GM18951 (cell line): Measurements from ENCODE around the gene SBK1.

ENCODE experiments used
- POLR2A ChIP-seq: IDR thresholded peaks from 4 replicates; pipeline ENCODE4 v1.6.1; 2011; ENCODE audit warnings: mild to moderate bottlenecking; ENCODE audit not compliant: insufficient read length, insufficient read depth; ENCODE audit errors: extremely low read depth
- in situ Hi-C: fragments of 300-500 bp; cut with MboI; formaldehyde crosslinking; loops from one replicate; pipeline ENCODE4 v1.12.0; 2022; ENCODE audit warnings: low sequenced_read_pairs, mixed read lengths, inconsistent platforms; ENCODE audit not compliant: unreplicated experiment

SBK1 gene

DNA sequence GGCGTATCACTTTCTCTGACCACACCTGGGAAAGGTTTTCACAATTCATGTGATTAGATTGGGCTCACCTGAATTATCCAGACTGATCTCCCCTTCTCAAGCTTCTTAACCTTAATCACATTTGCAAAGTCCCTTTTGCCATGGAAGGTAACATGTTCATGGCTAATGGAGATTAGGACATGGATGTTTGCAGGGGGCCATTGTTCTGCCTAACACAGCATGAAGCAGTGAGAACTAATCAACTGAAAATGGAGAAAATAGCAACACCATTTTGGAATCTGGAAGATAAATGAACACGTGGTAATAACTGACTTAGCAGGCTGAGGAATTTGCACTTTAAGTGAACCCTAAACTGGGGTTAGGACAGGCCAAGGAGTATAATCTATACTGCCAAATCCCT is 25.0 kb upstream of the SBK1 start:
- no peak for TF ChIP-seq POLR2A
- in situ Hi-C loops = no loop called here

DNA sequence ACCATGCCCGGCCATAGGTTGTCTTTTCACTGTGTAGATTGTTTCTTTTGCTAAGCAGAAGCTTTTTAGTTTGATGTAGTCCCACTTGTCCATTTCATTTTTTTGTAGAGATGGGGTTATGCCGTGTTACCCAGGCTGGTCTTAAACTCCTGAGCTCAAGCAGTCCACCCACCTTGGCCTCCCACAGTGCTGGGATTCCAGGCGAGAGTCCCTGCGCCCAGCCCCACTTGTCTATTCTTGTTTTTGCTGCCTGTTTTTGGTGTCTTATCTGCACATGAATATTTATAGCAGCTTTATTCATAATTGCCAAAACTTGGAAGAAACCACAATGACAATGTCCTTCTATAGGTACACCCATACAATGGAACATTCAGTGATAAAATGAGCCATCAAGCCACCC is 18.8 kb upstream of the SBK1 start:
- in situ Hi-C loops = no loop called here
- TF ChIP-seq POLR2A = no peak

DNA sequence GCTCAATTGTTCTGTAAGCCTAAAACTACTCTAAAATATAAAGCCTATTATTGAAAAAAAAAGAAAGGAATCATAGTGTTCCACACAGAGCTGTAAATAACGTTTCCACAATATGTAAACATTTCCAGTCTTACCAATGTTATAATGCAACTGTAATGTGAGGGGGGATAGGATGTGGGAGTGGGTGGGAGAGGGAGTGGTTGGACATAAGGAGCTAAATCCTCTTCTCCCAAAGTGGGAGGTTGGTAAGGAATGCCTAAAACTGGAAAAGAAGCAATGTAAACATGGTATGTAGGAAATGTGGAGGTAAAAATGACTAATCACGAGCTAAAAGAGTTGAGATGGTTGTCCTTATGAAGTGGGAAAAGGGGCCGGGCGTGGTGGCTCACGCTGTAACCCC is 17.6 kb upstream of the SBK1 start:
- in situ Hi-C loops = no loop called here
- TF ChIP-seq POLR2A = no peak

DNA sequence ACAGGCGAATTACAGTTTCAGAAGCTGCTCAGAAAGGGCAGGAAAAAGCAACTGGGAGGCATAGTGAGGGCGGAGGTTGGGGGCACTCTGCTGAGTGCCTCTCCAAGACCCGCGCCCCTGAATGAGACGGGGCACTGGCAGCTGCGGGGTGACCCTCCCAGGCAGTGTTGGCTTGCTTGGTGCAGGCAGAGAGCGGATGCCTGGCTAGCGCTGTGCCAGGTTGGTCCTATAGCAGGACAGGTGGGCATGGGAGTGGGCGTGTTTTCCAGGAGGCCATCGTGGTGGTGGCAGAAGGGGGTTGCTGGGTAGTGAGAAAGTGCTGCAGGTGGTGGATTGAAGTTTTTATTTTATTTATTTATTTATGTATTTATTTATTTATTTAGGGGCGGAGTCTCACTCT is 16.0 kb upstream of the SBK1 start:
- in situ Hi-C loops = no loop called here
- no peak for TF ChIP-seq POLR2A

DNA sequence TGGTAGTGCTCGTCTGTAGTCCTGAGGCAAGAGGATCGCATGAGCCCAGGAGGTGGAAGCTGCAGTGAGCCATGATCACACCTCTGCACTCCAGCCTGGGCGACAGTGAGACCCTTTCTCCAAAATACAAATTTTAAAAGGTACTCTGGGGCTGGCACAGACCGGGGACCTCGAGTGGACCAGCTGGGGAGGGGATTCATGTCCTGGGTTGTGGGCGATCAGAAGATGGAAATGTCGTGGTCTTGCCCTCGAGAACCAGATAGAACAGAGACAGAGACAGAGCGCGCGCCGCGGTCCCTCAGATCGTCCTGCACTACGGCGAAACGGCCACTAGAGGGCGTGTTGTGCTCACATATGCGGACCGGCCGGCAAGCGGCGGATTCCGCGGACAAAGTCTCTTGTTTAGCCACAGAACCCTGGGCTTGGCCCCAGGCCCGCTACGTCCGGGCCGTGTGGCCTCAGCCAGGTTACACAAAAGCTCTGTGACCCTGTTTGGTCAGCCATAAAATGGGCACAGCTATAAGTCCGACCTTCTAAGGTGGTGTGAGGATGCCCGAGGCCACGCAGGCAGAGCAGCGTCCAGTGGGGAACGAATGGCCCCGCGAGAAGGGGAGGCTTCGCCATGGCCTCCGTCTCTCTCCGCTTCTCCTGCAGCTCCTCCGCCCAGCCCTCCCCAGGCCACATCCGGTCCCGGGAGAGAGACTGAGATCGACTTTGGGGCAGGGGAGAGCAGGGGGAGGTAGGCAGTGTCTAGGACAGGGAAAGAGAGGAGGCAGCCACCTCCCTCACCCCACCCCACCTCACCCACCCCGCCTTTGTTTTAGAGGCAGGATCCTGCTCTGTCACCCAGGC is 14.6 kb upstream of the SBK1 start:
- in situ Hi-C loops = no loop called here
- no peak for TF ChIP-seq POLR2A

DNA sequence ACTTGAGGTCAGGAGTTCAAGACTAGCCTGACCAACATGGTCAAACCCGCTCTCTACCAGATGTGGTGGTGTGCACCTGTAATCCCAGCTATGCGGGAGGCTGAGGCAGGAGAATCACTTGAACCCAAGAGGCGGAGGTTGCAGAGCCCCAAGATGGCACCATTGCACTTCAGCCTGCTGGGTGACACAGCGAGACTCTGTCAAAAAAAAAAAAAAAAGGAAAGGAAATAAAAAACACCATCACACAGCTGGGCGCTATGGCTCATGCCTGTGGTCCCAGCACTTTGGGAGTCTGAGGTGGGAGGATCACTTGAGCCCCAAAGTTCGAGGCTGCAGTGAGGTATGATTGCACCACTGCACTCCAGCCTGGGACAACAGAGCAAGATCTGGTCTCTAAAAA is 13.3 kb upstream of the SBK1 start:
- TF ChIP-seq POLR2A = no peak

DNA sequence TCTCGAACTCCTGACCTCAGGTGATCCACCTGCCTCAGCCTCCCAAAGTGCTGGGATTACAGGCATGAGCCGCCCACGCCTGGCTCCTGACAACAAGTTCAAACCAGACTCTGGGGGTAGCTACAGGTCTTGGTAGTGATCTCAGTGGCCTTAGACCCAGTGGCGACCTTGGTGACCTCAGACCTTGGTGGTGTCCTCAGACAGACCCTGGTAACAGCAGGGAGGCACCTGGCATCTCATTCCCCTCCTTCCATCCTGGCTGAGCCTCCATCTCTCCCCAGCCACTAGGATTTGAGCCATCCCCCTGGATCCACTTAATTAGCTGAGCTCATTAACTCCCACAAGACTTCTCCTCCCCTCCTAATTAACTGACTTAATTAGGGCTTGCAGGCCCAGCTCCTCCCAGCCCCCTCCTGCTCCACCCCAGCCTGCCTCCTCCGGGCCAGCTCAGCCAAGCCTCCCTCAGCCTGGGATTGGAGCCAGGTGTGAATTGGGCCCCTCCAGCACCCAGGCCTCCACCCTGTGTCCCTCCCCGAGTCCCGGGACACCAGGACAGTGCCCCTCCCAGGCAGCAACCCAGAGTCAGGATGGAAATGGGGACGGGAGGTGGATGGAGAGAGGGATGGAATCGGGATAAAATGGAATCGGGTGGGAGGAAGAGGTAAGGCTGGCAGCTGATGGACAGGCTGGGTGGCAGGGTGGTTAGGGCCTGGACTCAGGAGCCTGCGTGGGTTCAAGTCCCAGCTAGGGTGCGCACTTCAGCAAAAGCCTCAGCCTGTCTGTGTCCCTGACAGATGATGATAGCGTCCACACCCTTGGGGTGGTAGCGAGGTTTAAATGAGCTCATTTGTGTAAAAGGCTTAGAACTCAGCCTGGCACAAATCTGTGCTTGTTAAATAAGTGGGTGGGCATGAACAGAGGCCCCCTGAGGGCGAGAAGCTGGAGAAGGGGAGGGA is 11.2 kb upstream of the SBK1 start:
- TF ChIP-seq POLR2A = no peak
- in situ Hi-C loops = no loop called here

More for the DNA sequence above, 13.3 kb upstream of the SBK1 start:
- in situ Hi-C loops = no loop called here

DNA sequence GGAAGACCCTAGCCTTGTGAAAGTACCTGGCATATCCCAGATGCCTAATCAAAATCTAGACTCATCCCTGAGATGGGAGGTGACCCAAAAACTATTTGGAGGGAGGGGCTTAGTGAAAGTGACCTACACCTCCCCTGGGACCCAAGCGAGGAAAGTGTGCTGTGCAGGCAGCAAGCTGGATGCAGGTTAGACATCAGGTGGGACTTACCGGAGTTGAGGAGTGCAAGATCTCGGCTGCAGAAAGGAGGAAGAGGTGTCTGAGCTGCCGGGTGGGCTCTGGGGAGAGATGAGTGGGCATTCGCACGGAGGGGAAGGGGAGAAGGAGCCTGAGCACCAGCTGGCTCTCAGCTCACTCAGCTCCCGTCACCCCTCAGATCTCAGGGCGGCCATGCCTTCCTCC is 10.3 kb upstream of the SBK1 start:
- TF ChIP-seq POLR2A = no peak
- in situ Hi-C loops = no loop called here

DNA sequence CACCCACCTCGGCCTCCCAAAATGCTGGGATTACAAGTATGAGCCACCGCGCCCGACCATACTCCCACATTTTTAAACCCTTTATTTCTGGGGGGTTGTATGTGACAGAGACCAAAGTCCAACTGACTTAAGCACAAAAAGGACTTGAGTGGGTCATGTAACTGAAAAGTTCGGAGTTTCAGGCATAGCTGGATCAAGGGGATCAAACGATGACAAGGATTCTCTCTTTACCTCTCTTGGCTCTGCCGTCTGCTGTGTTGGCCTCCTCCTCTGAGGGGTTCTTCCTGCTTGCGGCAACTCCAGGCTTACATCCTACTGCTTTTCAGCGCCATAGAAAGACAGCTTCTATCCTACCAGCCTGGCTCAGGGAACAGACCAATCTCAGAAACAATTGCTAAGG is 9.2 kb upstream of the SBK1 start:
- in situ Hi-C loops = no loop called here
- TF ChIP-seq POLR2A = no peak

DNA sequence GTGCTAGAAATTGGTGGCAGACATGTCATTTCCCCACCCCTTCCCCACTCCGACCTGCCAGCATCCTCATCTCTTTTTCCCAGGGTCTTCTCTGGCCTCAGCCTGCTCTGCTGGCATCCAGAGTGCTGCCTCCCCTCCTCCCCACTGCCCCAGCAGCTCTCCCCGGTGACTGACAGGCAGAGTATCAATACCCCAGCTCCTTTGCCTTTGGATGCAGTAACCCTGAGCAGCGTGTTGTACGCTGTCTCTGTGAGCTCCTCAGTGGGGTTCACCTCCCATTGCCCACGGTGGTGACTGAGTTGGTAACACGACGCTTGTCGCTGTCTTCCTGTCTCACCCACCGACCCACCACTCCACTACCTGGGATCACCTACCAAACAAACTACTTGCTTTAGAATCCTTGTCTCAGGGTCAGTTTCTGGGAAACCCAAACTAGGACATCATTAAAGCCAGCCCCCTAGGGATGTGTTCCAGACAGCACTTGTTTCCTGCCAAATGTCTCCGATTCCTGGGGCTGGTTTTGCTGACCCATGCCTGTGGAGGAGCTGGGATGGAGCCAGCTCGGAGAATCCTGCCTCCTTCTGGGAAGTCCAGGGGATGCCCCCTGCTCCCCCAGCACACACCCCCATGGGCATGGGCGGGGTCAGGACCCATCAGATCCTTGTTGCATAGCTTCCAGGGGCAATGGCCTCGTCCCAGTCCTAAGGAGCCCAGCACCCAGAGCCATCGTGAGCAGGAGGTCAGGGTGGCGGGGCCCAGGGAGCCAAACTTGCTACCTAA is 8.3 kb upstream of the SBK1 start:
- in situ Hi-C loops = no loop called here
- no peak for TF ChIP-seq POLR2A

DNA sequence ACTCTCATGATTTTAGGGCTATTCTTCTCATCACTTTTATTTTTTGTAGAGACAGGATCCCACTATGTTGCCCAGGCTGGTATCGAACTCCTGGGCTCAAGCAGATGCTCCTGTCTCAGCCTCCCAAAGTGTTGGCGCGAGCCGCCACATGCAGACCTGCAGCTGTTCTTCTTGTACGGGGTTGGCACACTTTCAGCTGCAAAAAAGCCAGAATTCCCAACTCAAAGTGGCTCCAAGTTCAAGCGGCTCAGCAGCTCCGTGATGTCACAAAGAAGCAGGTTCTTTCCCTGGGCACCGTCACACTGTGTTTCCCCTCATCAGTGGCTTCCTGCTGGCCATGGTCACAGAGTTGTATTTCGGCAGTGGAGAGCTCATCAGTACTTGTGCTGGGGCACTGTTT is 6.7 kb upstream of the SBK1 start:
- in situ Hi-C loops = no loop called here

DNA sequence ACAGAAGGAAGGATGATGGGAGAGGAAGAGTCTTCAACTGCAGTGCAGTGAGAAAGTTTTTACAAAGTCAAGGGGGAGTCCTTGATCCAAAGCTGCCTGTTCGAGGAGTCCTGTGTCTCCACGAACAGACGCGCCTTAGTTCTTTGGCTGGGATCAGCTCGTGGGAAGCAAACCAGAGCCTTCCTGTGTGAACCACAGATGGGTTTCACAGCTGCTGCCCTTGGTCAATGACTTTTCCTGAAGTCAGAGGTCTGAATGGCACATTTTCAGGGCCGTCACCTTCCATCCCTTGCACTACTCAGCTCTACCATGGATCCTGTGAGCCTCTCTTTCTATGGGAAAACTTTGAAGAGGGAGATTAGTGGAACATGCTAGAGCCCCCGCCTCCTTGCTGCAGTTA is 4.2 kb upstream of the SBK1 start:
- no peak for TF ChIP-seq POLR2A
- in situ Hi-C loops = no loop called here

More for the DNA sequence above, 6.7 kb upstream of the SBK1 start:
- no peak for TF ChIP-seq POLR2A

DNA sequence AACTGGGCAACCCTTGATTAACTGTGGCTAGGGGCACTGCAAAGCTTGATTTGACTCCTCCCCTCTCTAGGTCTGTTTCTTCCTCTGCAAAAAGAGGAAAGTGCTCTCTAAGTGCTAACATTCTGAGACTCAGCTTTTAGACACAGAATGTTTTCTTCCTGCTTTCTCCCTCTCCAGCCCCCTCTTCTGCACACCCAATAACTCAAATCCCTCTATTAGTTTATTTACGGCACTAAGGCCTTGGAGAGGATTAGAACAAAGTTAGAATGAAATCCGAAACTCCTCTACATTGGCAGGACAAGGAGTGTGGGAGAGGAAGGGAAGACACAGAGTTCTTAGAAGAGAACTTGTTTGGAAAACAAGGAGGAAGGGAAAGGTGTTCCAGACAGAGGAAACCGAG is 3.3 kb upstream of the SBK1 start:
- TF ChIP-seq POLR2A = no peak
- in situ Hi-C loops = no loop called here
